Coronary artery (tissue), 2 donors: ENCODE measurements around the gene LYPD5.

Experiments
- DNase-seq: peaks from one replicate; pipeline ENCODE4 v3.0.0-alpha.2; 2017; ENCODE audit warnings: low spot score
- H3K27ac ChIP-seq, 2 donors: fragments of 200-600 bp; sonication (generic); one replicate each; pipeline ENCODE4 v1.5.1; 2016 to 2019
- H3K4me3 ChIP-seq: fragments of 200-600 bp; sonication (generic); 2 replicates; pipeline ENCODE4 v1.5.1; 2016; ENCODE audit warnings: mild to moderate bottlenecking, moderate library complexity
- TF ChIP-seq, protein P1 (sequence below): fragments of 200-600 bp; sonication (generic); IDR thresholded peaks from one replicate; pipeline ENCODE4 v1.5.1; 2019; ENCODE audit warnings: antibody characterized with exemption

LYPD5 gene

DNA sequence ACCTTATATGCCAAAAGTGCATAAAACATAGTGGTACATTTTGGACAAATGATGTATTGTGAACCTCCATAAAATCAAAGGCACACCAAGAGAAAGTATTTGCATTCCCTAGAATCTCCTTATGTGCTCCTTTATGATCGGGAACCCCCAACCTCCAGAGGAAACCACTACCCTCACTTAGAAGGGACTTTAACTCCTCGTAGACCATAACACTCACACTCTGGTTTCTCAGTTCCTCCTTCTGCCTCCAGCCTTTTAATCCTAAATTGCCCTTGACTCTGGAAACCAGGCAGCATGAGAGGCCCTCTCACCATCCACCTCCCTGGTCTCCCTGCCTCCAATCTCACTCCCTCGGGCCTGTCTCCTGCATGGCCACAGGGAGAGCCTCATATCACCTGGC lies 11.7 kb downstream of the LYPD5 start:
- H3K4me3 ChIP-seq, result no peak overlapping the region
- TF ChIP-seq, protein P1, sequence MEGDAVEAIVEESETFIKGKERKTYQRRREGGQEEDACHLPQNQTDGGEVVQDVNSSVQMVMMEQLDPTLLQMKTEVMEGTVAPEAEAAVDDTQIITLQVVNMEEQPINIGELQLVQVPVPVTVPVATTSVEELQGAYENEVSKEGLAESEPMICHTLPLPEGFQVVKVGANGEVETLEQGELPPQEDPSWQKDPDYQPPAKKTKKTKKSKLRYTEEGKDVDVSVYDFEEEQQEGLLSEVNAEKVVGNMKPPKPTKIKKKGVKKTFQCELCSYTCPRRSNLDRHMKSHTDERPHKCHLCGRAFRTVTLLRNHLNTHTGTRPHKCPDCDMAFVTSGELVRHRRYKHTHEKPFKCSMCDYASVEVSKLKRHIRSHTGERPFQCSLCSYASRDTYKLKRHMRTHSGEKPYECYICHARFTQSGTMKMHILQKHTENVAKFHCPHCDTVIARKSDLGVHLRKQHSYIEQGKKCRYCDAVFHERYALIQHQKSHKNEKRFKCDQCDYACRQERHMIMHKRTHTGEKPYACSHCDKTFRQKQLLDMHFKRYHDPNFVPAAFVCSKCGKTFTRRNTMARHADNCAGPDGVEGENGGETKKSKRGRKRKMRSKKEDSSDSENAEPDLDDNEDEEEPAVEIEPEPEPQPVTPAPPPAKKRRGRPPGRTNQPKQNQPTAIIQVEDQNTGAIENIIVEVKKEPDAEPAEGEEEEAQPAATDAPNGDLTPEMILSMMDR, result no peak
- H3K27ac ChIP-seq, result no peak overlapping the region
- DNase-seq, result no peak

GRCh38 chr19:43789029-43789428 lies 13.2 kb downstream of the LYPD5 start:
- TF ChIP-seq, protein P1, result no peak
- H3K4me3 ChIP-seq, result no peak overlapping the region
- H3K27ac ChIP-seq, result no peak overlapping the region
- no peak for DNase-seq

DNA sequence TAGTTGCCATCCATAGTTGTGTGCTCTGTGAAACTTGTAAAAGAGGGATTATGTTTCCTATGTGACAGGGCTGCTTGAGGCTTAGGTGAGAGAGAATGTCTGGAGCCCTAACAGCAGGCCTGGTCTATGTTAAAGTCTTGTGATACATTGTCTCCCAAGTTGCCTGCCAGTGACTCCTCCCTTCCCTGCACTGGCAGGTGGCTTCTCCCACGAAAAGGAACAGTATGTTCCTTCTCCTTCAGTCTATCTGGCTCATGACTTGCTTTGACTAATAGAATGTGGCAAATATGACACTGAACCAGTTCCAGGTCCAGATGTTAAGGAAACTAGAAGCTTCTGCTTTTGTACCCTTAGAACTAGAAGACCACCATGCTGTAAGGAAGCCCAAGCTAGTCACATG lies 15.6 kb downstream of the LYPD5 start:
- TF ChIP-seq, protein P1, result no peak
- Histone ChIP-seq H3K4me3 (no peak overlapping the region), H3K27ac (no peak overlapping the region)
- DNase-seq, result no peak

- H3K27ac ChIP-seq, result peak overlapping the region in 1 of 2 donors; percentile 37
- TF ChIP-seq, protein P1, result peak; percentile 97
- DNase-seq, result no peak
- H3K4me3 ChIP-seq, result no peak overlapping the region
These were observed 17.1 kb downstream of the LYPD5 start for GRCh38 chr19:43784981-43785808.

- peak overlapping the region in 1 of 2 donors; percentile 37 for H3K27ac ChIP-seq
- no peak overlapping the region for H3K4me3 ChIP-seq
- no peak for DNase-seq
These were observed 17.8 kb downstream of the LYPD5 start for GRCh38 chr19:43784241-43784980.

GRCh38 chr19:43783636-43784035 lies 18.6 kb downstream of the LYPD5 start:
- DNase-seq, result no peak
- no peak overlapping the region for H3K4me3 ChIP-seq
- H3K27ac ChIP-seq, result no peak overlapping the region
- TF ChIP-seq, protein P1, result no peak

More at GRCh38 chr19:43784241-43784980, 17.8 kb downstream of the LYPD5 start:
- TF ChIP-seq, protein P1, result no peak
